ENCODE results near the gene TCF7.

TCF7 gene

DNA sequence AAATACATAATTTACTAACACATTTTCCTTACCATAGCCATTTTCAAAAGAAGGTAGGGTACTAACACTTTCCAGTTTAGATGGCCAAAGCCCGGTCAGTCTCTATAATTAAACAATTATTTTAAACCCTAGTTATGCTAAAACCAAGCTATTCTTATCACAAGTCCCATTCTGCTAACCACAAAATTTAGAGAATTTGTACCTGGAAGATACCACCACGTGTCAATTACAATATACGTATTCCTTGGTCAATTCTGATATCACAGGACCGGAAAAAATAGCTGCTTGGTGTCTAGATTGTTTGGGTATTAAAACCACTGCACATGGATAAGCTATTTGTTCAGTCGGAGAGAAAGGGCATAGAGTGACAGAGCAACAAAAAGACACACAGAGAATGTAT is 81.2 kb downstream of the TCF7 start:
- TF ChIP-seq, protein P1, sequence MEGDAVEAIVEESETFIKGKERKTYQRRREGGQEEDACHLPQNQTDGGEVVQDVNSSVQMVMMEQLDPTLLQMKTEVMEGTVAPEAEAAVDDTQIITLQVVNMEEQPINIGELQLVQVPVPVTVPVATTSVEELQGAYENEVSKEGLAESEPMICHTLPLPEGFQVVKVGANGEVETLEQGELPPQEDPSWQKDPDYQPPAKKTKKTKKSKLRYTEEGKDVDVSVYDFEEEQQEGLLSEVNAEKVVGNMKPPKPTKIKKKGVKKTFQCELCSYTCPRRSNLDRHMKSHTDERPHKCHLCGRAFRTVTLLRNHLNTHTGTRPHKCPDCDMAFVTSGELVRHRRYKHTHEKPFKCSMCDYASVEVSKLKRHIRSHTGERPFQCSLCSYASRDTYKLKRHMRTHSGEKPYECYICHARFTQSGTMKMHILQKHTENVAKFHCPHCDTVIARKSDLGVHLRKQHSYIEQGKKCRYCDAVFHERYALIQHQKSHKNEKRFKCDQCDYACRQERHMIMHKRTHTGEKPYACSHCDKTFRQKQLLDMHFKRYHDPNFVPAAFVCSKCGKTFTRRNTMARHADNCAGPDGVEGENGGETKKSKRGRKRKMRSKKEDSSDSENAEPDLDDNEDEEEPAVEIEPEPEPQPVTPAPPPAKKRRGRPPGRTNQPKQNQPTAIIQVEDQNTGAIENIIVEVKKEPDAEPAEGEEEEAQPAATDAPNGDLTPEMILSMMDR (IDR thresholded peaks at IDR 0.05; ENCODE audit: low read depth, low read length) = no peak
- no peak for DNase-seq (ENCODE audit: extremely low read depth, low read depth)
